ENCODE results near the gene PCED1B. TPM values are rescaled to one million over a fixed set of nuclear protein-coding genes. Genes with fewer than 3 reads are reported as not detected.

The PCED1B gene
- total RNA-seq, 1 donor from 2014 or later, result 0.20 TPM

DNA sequence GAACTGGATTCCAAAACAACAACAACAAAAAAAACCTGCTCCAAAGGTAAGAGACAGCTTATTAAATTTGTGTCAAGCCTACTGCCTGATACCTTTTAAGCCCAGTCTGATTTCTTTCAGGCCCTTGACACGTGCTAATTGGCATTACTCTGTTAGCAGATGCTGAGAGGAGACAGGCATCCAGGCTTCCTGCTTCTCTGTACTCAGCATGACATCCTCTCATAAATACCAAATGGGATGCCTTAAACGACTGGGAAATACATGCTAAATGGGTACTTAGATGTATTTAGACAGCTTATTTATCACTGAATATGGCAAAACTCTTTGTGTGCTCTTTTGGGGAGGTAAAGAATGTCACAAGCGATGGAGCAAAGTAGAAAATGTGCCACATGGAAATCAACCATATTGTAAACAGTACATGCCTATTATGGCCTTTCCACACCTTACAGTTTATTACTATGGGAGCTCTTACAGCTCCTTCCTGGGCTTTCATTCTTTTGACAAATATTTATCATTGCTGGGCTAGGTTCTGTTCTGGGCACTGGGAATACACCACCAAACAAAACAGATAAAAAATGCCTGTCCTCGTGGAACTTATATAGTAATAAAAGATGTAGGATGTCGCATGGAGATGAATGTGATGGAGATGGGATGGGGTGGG, 11.5 kb upstream of the PCED1B start:
- no peak for DNase-seq (ENCODE audit: low read depth in 2 of 2)

DNA sequence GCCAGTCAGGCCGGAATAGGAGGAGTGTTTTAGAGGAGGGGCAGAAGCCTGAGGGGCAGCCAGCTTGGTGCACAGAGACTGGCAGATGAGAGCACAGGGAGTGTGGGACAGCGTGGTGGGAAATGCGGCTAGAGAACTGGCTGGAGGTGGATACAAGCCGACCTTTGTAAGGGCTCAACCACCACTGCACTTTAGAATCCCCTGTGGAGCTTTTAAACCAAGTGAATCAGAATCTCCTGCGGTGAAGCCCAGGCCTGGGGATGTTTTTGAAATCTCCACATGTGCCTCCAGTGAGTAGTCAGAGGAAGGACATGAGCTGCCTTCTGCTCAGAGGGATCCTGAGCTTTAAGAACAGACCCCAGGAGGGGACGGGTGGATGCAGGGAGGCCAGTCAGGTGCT, 10.9 kb upstream of the PCED1B start:
- no peak for DNase-seq (ENCODE audit: low read depth in 2 of 2)

DNA sequence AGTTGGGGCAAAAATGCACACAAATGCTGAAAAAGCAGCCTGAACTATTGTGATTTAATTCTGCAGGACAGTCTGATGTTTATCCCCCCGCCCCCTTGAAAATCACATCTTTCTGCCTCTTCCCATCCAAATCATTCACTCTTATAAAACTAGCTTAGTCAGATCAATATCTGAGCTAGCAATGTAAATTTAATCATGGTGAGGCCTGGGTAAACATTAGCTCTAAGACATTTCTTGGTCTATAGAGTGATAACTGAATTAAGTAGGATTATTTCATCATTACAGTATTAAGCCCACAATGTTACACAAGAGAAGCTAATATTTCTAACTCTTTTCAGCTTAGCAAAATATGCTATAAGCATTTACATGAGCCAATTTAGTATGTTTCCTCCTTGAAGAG, 9.1 kb upstream of the PCED1B start:
- no peak for DNase-seq (ENCODE audit: low read depth in 2 of 2)

DNA sequence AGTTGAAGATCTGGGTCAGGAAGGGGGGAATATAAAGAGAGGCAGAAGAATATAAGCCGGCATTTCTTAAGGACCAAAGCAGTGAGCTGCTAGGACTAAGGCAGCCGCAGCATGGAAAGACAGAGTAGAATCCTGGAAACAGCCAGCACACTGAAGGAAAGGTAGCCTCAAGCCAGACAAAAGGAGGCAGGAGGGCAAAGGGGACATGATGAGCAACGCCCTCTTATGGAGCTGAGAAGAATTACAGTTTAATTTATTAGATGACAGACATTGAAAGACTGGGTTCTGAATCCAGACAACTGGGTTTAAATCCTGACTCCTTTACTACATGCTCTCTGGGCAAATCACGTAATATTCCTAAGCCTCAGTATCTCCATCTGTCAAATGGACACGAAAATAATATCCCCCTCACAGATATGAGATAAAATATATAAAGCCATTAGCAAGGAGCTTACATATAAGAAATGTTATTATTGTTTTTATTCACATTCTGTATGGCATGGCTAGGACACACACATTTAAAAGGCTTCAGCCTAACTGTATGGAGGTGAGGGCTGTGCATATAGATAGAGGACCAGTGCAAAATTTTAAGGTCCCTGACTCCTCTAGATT, 8.1 kb upstream of the PCED1B start:
- DNase-seq (ENCODE audit: low read depth in 2 of 2), result peak; percentile 10 to 28

DNA sequence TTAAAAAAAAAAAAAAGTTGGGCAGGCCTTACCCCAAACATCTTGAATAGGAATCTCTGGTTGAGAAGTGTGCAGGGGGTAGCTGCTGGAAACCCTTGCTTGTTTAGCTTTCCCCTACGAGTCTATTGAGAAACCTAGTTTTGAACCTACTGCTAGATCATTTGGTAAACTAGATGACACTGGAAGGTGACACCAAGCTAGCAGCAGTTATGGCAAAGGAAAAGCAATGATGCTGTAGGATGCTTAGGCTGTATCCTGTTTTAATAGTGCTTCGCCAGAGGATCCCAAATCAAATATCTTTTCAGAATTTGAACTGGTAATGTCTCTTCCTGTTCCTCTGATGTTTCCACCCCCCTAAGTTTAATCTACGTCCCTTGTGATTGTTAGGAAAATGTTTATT, 5.5 kb upstream of the PCED1B start:
- no peak for DNase-seq (ENCODE audit: low read depth in 2 of 2)

DNA sequence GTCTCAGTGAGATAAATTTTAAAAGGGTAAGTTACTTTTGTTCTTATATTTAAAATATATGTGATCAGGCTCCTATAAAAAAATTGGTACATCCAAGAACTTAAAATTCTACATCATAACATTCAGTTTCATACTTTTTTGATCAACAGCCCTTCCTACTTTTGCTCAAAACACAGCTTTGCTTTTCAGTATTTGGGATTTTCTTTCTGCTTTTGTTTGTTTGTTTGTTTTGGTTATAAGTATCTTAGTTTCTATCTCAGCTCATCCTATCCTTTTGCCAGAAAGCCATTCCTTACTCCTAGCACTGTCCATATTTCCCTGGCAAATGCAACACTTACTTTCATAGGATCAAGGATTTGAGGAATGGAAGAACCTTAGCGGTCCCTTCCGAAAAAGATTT, 4.7 kb upstream of the PCED1B start:
- DNase-seq (ENCODE audit: low read depth in 2 of 2), result no peak

DNA sequence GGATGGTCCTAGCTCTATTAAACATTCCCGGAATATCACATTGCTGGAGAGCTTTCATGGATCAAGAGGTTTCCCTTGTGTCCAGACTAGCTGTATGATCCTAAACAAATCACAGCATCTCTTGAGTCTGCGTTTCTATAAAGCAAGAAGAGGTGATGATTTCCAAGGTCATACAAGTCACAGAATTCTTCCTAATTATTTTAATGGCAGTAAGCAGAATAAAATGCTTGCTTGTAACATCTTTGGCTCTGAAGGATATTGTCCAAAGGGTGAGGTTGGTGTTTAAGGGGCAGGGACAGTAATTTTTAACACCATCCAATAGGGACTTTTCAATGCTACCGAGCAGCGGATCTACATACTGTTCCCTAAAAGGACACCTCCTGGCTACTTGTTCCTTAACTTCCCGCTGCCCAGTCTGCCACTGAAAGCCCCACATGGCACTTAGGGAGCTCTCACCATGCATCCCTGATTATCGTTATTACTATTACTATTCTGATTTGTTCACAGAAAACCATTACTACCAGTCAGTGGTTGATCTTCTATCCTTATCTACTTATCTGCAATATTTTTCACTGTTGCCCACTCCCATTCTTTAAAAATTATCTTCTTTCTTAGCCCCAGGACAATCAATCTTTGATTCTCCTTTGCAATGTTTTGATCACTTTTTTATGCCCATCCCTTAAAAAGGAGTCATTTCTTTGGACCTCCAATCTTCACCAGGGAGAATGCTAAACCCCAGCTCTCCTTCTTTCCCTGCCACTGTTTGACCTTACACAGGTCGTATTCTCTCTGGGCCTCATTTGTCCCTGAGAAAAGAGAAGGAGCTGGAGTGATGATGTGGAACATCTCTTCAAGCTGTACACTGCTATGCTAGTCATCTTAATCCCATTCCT, 4.0 kb upstream of the PCED1B start:
- no peak for DNase-seq (ENCODE audit: low read depth in 2 of 2)

DNA sequence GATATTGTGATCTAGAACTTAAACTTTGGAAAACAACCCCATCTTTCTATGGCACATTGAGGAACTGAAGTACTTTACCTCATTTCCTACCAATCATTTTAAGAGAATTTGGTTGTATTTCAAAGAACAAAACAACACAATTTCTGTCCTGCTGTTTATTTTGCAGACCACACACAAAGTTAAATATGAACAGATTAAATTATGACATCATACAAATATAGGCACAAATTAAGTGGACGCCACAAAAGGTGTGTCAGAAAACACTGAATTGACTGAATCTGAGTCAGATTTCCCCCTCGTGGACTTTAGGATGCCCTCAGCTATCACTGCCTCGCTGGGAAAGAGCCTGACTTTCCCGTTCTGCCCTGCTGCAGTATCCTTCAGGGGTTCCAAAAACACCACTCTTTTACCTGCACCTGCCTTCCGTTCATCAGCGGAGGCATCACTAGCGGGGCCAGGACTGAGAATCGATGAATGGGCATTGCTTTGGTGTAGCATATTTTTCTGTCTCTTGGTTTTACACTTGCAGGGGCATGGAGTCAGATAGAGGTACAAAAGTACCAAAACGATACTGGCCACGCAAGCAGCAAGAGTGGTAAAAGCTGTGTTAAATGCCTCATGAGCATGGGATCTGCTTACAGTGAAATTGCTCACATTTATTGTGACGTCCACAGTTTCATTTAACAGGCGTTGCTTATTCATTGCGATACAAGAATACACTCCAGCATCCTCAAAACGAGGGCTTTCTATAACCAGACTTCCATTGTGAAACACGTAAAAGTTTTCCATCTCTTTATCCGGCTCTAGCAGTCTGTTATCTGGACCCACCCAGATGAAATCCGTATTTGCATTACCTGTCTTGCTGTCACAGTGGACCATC, 2.0 kb upstream of the PCED1B start:
- no peak for DNase-seq (ENCODE audit: low read depth in 2 of 2)

DNA sequence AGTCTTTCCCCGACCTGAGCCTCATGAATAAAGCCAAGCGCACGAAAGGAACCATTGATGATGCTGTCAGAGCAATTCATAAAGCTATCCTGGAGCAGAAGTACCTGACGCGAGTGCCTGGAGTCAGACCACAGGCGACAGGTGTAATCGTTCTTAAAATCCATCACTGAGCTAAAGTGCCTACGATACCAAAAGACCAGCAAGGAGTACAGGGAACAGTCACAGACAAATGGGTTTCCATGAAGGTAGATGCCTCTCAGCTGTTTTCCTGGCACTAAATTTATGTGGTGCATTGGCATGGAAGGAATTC, 1.4 kb upstream of the PCED1B start:
- DNase-seq (ENCODE audit: low read depth in 2 of 2), result no peak

DNA sequence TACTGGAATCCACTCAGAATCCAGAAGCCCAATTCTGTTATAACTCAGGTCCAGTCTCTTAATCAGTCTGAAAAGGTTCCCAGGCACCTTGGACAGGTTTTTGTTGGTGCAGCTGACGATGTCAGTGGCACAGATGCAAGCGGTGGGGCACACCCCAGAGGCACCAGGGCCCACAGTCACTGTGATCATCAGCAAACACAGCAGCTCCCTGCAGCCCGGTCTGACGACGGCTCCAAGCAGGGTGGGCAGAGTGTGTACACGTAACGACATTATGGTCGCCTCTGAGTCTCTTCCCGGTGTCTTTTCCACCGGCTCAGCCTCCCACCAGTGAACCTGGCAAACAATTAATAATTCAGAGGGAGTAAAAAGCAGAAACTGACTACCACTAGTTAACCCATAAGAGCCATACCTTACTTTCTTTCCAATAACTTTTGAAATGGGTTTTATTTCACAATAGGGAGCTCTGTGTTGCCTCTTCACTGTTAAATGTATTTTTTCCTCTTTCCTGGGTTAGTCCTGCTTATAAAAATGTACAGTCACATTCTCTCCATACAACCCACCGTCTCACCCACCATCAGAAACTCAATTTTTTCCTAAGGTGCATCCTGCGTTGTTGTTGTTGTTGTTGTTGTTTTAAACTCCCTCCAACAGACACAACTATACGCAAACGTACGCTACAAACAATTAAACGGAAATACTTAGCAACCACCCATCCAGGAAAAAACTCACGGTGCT, 521 bp upstream of the PCED1B start:
- peak in 1 of 2 donors; percentile 4 for DNase-seq (ENCODE audit: low read depth in 2 of 2)

DNA sequence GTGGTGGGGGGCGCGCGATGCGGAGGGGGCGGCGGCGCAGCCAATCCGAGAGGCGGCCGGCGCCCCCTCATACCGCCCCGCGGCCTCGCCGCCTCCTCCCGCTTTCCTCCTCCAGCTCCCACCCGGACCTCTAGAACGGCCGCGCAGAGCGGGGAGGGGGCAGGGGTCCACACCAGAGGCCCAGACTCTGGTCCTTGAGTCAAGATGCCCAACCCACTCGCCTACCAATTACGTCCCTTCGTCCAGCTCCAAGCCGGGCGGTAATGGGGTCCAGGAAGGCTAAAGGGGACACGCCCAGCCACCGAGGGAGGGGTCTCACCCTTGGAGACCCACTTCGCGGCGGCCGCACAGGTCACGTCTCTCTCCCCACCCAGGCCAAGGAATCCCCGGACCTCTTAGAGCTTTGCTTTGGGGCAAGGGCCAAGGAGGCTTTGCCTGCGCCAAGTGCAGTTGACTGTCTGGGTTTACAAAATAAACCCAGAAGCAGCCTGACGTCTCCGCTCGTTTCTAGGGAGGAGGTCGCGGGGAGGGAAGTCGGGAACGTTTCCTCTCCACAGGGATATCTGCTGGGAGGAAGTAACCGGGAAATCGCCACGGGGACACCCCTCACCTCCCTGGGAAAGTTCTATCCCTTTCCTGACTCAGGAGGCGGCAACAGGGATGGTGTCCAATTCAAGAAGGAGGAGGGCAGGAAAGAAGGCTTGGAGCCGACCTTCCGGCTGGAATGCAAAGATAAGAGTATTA, 732 bp downstream of the PCED1B start:
- peak; percentile 28 to 65 for DNase-seq (ENCODE audit: low read depth in 2 of 2)

DNA sequence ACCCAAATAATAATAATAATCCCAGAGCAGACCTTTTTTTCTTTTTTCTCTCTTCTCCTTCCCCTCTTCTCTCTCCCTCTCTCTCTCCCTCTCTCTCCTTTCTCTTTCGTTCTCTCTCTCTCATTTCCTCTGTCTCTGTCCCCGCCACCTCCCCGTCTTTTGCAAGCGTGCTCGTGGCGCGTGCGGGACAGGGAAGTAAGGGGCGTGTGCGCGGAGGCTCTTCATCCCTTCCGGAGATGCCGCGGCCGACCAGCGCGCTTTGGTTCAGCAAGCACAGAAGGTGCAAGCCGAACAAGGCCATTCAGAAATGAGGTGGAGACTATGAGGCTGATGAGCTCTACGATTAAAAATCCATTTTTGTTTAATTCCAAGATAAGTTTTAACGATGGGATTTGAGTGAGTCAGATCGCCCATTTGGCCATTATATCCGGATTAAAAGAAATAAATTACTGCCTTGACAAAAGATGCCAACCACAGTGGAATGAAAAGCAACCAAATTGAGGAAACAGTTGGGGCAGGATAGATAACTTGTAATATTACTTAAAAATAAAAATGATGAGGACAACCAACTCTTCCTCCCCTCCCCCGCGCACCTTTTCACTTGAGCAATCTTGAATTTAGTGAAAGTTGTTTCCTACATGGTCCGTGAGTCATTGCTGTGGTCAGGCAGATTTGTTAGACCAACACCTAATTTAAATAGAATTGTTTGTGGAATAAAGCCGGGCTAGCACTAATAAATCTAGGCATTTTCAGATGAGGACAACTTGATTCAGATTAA, 1.5 kb downstream of the PCED1B start:
- DNase-seq (ENCODE audit: low read depth in 2 of 2), result peak; percentile 47 to 77

DNA sequence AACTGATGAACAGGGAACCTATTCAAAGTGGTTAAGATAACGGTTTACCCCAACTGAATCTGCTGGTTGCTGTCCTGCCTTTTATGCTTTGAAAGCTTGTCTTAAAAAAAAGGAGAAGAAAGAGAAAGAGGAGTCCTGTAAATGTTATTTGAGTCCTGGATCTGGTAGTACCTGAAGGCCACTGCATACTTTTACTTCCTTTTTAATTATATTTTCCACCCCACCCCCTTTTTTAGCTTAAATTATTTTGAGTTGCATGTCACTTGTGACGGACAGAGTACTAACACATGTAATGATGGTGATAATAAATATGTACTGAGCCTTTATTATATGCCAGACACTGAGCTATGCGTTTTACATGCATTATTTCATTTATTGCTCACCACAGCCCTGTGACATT, 2.9 kb downstream of the PCED1B start:
- no peak for DNase-seq (ENCODE audit: low read depth in 2 of 2)

DNA sequence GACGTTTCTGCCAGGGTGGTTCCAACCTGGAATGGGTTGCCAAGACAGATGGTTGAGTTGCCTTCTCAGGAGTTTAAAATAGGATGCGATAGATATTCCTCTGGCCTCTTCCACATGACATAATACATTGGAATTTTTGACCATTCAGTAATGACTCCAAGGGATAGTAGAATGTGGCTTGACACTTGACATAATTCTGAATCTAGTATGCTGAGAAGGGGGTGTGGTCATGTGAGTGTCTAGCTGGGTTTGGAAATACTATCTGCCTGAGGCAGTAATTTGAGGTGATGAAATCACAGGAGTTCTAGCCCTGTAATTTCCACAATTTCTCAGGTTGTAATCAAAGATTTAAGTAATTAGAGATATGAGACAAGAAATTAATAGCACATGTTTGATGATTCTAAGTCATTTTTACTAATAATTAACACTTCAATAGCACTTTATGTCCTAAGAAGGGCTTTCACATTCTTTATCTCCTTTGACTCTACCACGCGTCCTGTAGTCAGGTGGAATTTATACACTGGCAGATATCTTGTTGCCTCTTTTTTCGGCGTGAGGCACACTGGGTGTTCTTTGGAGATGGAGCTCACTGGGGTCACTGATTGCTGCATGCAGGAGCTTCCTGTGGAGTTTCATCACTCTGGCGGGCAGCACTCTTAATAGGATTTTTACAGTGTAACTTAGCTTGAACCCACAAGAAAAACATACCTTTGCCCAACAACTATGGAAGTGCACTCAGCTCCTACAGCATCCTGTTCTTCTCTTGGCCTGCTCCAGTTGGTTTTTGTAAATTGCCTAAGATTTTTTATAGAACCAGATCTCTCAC, 3.6 kb downstream of the PCED1B start:
- peak in 1 of 2 donors; percentile 45 for DNase-seq (ENCODE audit: low read depth in 2 of 2)

DNA sequence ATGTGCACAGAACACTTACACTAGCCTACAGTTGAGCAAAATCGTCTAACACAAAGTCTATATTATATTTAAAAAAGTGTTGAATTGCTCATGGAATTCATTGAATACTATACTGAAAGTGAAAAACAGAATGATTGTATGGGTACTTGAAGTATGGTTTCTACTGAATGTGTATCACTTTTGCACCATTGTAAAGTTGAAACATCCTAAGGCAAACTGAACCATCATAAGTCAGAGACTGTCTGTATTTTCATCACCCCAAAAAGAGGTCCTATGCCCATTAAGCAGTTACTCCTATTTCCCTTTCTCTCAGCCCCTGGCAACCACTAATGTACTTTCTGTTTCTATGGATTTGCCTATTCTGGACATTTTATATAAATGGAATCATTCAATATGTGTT, 4.8 kb downstream of the PCED1B start:
- no peak for DNase-seq (ENCODE audit: low read depth in 2 of 2)

DNA sequence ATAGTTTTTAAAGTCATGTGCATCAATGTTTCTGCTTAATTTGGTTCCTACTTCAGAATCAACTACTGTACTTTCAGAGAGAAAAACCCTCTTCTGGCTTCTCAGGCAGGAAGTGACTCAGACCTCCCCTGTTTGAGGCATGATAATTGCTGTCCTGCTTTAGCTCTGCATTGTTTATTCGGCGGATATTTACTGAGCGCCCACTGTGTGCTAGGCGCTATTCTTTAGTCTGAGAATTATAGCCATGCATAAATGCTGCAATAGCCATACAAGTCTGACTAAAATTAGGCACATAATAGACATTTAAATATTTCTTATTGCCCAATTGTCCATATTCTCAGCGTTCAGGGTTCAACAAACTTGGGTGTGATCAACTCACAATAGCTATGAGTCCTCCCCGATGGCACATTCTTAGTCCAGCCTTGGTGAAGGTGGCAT, 6.4 kb downstream of the PCED1B start:
- DNase-seq (ENCODE audit: low read depth in 2 of 2), result peak; percentile 58 to 86

DNA sequence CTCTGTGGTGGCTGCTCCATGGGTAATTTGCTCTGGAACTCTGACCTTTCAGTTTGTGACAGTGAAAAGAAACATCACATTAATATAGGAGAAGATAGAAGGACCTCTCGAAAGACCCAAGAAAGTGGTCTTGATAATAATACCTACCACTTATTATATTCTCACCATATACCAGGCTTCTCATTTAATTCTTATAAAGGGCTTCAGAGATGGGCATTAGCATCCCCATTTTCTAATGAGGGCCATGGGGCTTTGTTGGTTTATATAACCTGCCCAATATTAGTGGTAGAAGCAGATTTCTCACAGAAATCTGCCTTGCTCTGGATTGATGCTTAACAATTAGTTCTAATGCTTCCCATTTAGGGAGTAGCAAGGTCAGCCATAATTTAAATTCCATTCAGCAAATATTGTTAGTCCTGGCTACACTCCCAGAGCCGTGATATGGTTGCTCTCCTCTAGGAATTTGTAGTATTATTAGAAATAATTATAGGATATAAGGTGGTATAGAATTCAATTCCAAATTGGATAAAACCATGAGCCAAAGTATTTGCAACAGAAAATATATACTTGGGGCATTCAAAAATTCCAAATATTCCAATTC, 7.8 kb downstream of the PCED1B start:
- DNase-seq (ENCODE audit: low read depth in 2 of 2), result peak in 1 of 2 donors; percentile 68
